Stimulated activated CD4-positive, alpha-beta T cell treated with anti-CD3 and anti-CD28 coated beads, TNF-alpha, amount 100 ng/mL, for 24 hours (primary cell): ENCODE data around the gene CCDC120.

Source experiments
- DNase-seq, 3 experiments: peaks; one replicate each; pipeline ENCODE4 v3.0.0-alpha.2; 2020; ENCODE audit warnings: low read depth in 3 of 3

The CCDC120 gene

GRCh38 chrX:49101629-49101984, 42.8 kb downstream of the CCDC120 start:
- no peak for DNase-seq

- no peak for DNase-seq
These were observed 43.4 kb downstream of the CCDC120 start for GRCh38 chrX:49102190-49102589.

GRCh38 chrX:49103637-49104036, 44.8 kb downstream of the CCDC120 start:
- DNase-seq = no peak

GRCh38 chrX:49106296-49106695, 47.5 kb downstream of the CCDC120 start:
- DNase-seq = no peak

GRCh38 chrX:49106930-49107329, 48.1 kb downstream of the CCDC120 start:
- no peak for DNase-seq

- no peak for DNase-seq
These were observed 49.8 kb downstream of the CCDC120 start for GRCh38 chrX:49108641-49109040.

- DNase-seq = no peak
These were observed 51.6 kb downstream of the CCDC120 start for GRCh38 chrX:49110417-49110816.

- no peak for DNase-seq
These were observed 53.0 kb downstream of the CCDC120 start for GRCh38 chrX:49111791-49112190.

- no peak for DNase-seq
These were observed 57.3 kb downstream of the CCDC120 start for GRCh38 chrX:49116076-49116475.

- no peak for DNase-seq
These were observed 57.9 kb downstream of the CCDC120 start for GRCh38 chrX:49116716-49117115.

GRCh38 chrX:49117581-49117980, 58.8 kb downstream of the CCDC120 start:
- no peak for DNase-seq
